H1 (cell line): Measurements from ENCODE around the gene NSG2. TPM values are rescaled to one million over a fixed set of nuclear protein-coding genes. Genes with fewer than 3 reads are reported as not detected.

Experiments used
- POLR2A ChIP-seq, 2 experiments: IDR thresholded peaks; 1 replicate in 1 of 2; 2 replicates in 1 of 2; pipeline ENCODE4 v1.6.1; 2011; ENCODE audit warnings: low read depth in 2 of 2, low read length in 2 of 2, mild to moderate bottlenecking in 2 of 2; ENCODE audit errors: control extremely low read depth in 1 of 2
- RNF2 ChIP-seq: fragments of 200-900, 300-1000 bp; sonication (generic); IDR thresholded peaks from 2 replicates; pipeline ENCODE4 v1.7.1; 2016; ENCODE audit warnings: borderline replicate concordance, low read depth, mild to moderate bottlenecking, antibody characterized with exemption, low read length; ENCODE audit not compliant: poor library complexity, severe bottlenecking; ENCODE audit errors: missing control alignments
- TBP ChIP-seq: IDR thresholded peaks from 2 replicates; pipeline ENCODE4 v1.6.1; 2011; ENCODE audit warnings: low read depth, low read length, improper control_type of control experiment
- polyA plus RNA-seq, 7 experiments: library from polyadenylated mRNA; depleted of rRNA in 3 of 7; stranded (reverse) in 5 of 7; unstranded in 2 of 7; fragments of >200 nt in 5 of 7; fragments of 200-250 nt in 2 of 7; gene quantifications; 1 replicate in 5 of 7; 2 replicates in 1 of 7; 4 replicates in 1 of 7; pipeline versions ENCODE4 v1.2.1 to v1.2.3, GENCODE V29; 2011 to 2013; ENCODE audit warnings: missing spikeins in 2 of 7, mixed read lengths in 2 of 7
- total RNA-seq: library from RNA; stranded (reverse); fragmentation: NEBNext Ultra II Directional; extraction: Animal tissue kit (Norgen Biotek cat#: 25700); gene quantifications from 2 replicates; pipeline ENCODE4 v1.2.1, GENCODE V29; 2021

Gene NSG2
- total and polyA plus RNA-seq, 2 of the 8 experiments (the other 6 are each of a cell fraction or from before 2014, with no cell fraction given) = 0.56 to 0.78 TPM

DNA sequence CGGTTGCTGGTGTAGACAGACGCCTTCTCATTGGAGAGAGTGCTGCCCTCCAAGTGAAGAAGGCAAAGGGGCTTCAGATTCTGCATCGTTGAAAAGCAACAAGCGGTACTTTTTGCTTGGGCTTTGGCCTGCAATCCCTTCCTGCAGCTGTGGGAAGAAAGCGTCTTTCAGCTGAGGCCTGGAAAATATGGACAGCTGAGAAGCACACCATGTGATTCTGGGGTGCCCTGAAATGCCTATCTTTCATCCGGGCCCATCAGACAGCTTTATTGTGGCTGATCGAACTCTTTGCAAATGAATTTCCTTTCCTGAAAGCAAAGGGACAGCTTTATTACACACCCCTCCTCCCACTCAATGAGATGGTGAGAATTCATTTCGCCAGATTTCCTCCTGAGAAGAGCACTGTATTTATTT, 74.0 kb downstream of the NSG2 start (continued):
- no peak for TF ChIP-seq POLR2A (IDR thresholded peaks at IDR 0.05; ENCODE audit: control extremely low read depth in 1 of 2, low read depth in 2 of 2, low read length in 2 of 2)
- TF ChIP-seq TBP = no peak
- TF ChIP-seq RNF2 = no peak
